Fibroblast of the aortic adventitia (primary cell): ENCODE results near the gene E2F2. TPM values are rescaled to one million over a fixed set of nuclear protein-coding genes. Genes with fewer than 3 reads are reported as not detected.

Experiments used
- DNase-seq: peaks from one replicate; pipeline ENCODE4 v3.0.0-alpha.2; 2010; ENCODE audit warnings: low read depth
- H3K4me3 ChIP-seq: 2 replicates; pipeline ENCODE4 v1.5.1; 2011; ENCODE audit warnings: low read depth, mild to moderate bottlenecking, control low read depth, low read length, moderate library complexity
- total RNA-seq: library from RNA; depleted of rRNA; stranded (reverse); fragments of >200 nt; gene quantifications from 2 replicates; pipeline ENCODE4 v1.2.3, GENCODE V29; 2012; ENCODE audit warnings: low replicate concordance
- TF ChIP-seq, protein P1 (sequence below): IDR thresholded peaks from 2 replicates; pipeline ENCODE4 v1.5.1; 2011; ENCODE audit warnings: mild to moderate bottlenecking, low read length, control low read depth, inconsistent platforms; ENCODE audit not compliant: insufficient read depth

Gene E2F2
- total RNA-seq, 1 donor: 5.6 TPM

- H3K4me3 ChIP-seq: no peak overlapping the region
- peak; percentile 44 for DNase-seq
- TF ChIP-seq, protein P1, sequence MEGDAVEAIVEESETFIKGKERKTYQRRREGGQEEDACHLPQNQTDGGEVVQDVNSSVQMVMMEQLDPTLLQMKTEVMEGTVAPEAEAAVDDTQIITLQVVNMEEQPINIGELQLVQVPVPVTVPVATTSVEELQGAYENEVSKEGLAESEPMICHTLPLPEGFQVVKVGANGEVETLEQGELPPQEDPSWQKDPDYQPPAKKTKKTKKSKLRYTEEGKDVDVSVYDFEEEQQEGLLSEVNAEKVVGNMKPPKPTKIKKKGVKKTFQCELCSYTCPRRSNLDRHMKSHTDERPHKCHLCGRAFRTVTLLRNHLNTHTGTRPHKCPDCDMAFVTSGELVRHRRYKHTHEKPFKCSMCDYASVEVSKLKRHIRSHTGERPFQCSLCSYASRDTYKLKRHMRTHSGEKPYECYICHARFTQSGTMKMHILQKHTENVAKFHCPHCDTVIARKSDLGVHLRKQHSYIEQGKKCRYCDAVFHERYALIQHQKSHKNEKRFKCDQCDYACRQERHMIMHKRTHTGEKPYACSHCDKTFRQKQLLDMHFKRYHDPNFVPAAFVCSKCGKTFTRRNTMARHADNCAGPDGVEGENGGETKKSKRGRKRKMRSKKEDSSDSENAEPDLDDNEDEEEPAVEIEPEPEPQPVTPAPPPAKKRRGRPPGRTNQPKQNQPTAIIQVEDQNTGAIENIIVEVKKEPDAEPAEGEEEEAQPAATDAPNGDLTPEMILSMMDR: no peak
Observed at GRCh38 chr1:23563003-23563402, 32.0 kb upstream of the E2F2 start.

DNA sequence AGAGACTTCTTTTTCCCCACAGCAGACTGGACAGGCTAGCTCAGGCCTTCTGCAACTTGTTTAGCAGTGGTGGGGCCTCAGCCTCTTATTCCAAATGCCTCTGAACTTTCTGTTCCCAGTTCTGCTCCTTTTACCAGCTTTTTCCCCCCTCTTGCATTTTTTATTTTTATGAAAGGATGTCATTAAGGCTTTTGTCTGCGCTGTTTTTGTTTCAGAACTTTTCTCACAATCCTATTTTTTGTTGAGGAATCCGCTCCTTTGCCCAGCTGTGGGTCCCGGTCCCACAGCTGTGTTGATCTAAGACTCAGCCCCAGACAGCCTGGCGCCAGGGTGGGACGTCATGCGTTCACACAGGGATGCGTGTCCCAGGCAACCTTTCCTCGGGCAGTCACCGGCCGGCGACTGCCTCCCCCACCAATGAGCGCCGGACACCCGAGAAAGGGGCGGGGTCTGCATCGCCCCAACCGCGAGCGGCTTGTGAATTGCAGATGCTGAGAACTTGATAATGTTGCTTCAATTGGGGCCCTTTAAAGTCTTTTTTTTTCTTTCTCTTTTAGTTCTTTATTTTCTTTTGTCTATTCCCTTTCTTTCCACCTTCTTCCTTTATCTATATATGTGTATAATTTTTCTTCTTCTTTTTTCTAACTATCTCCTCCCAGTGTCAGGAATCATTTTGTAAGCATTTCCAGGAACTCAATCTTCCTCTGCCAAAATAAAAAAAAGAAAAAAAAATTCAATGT lies 31.3 kb upstream of the E2F2 start:
- H3K4me3 ChIP-seq: peak overlapping the region; percentile 43
- DNase-seq: peak; percentile 98
- TF ChIP-seq, protein P1: no peak

DNA sequence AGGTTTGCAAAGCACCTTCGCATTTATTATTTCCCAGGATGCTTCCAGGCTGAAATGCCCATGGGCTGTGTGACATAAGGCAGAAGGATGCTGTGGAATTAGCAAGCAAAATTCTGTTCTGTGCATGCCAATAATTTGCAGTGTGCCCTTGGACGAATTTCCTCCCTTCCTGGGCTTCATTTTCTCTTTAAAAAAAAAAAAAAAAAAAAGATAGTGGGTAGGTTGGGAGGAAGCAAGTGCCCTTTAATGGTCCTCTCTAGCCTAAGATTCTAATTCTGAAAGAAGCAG lies 30.7 kb upstream of the E2F2 start:
- DNase-seq: peak; percentile 73
- TF ChIP-seq, protein P1: no peak
- H3K4me3 ChIP-seq: peak overlapping the region; percentile 43

GRCh38 chr1:23561076-23561812 lies 30.2 kb upstream of the E2F2 start:
- TF ChIP-seq, protein P1: no peak
- H3K4me3 ChIP-seq: peak overlapping the region; percentile 32

GRCh38 chr1:23559985-23560741 lies 29.1 kb upstream of the E2F2 start:
- H3K4me3 ChIP-seq: peak overlapping the region; percentile 50
- TF ChIP-seq, protein P1: no peak
- DNase-seq: peak; percentile 65

More at GRCh38 chr1:23561076-23561812, 30.2 kb upstream of the E2F2 start:
- no peak for DNase-seq

- peak; percentile 99 for DNase-seq
- peak within 1 kb of the TSS; percentile 78 for H3K4me3 ChIP-seq
- TF ChIP-seq, protein P1: no peak
Observed at GRCh38 chr1:23559136-23559984, 28.3 kb upstream of the E2F2 start, which contains the start of gene ID3. Gene ID3 (minus strand): TSS chr1:23559501. CDS start chr1:23559426, 75 bp downstream.
